H1 (cell line): ENCODE results near the gene FOLR1. TPM values are rescaled to one million over a fixed set of nuclear protein-coding genes. Genes with fewer than 3 reads are reported as not detected.

Source experiments
- CTCF ChIA-PET: fragments of 300-600 bp; sonication (Branson Sonifier 250); formaldehyde crosslinking; loops from one replicate; lab custom pipeline; 2021; ENCODE audit not compliant: partially characterized antibody; lab: Charles Lee
- POLR2A ChIA-PET: fragments of 300-600 bp; sonication (Branson Sonifier 250); formaldehyde crosslinking; loops from one replicate; lab custom pipeline; 2021; ENCODE audit warnings: inconsistent platforms; ENCODE audit not compliant: partially characterized antibody; lab: Charles Lee
- DNase-seq, 2 experiments: peaks; one replicate each; pipeline versions ENCODE4 v3.0.0 to v3.0.0-alpha.2; 2010 to 2022; ENCODE audit warnings: low spot score in 2 of 2, low read depth in 1 of 2, mixed read lengths in 1 of 2
- FAIRE-seq: peaks from 2 replicates; lab custom pipeline; 2011; peaks lifted over from hg19 to GRCh38; lab: Jason Lieb, UNC
- H2AFZ ChIP-seq: 2 replicates; pipeline ENCODE4 v1.8.1; 2012; ENCODE audit warnings: low read length, inconsistent platforms
- H2AK5ac ChIP-seq: 2 replicates; pipeline ENCODE4 v1.6.1; 2013; ENCODE audit warnings: low read depth, low read length
- H2BK120ac ChIP-seq: replicated peaks from 2 replicates; pipeline ENCODE3; 2013; ENCODE audit warnings: low read depth, low read length, inconsistent platforms
- H2BK12ac ChIP-seq: 2 replicates; pipeline ENCODE4 v1.6.1; 2013; ENCODE audit warnings: low read depth, low read length
- H2BK15ac ChIP-seq: 2 replicates; pipeline ENCODE4 v1.6.1; 2013; ENCODE audit warnings: low read length
- H2BK20ac ChIP-seq: 2 replicates; pipeline ENCODE4 v1.6.1; 2013; ENCODE audit warnings: low read length
- H2BK5ac ChIP-seq: 2 replicates; pipeline ENCODE4 v1.6.1; 2013; ENCODE audit warnings: low read depth, low read length
- H3K14ac ChIP-seq: 2 replicates; pipeline ENCODE4 v1.6.1; 2013; ENCODE audit warnings: inconsistent platforms; ENCODE audit not compliant: insufficient read length
- H3K18ac ChIP-seq: 2 replicates; pipeline ENCODE4 v1.6.1; 2013; ENCODE audit warnings: low read length; ENCODE audit errors: extremely low read depth
- H3K23ac ChIP-seq: 2 replicates; pipeline ENCODE4 v1.6.1; 2013; ENCODE audit warnings: inconsistent platforms; ENCODE audit not compliant: insufficient read length
- H3K23me2 ChIP-seq: 2 replicates; pipeline ENCODE4 v1.6.1; 2013; ENCODE audit warnings: low read depth, low read length
- H3K27ac ChIP-seq: 2 replicates; pipeline ENCODE4 v1.6.1; 2011; ENCODE audit warnings: low read depth, low read length, inconsistent platforms
- H3K27me3 ChIP-seq, 4 experiments: replicated peaks in 1 of 4; 1 replicate in 1 of 4; 2 replicates in 3 of 4; pipeline versions ENCODE4 v1.6.1 to v1.8.1; 2011 to 2013; ENCODE audit warnings: low read length in 3 of 4, mild to moderate bottlenecking in 3 of 4, inconsistent platforms in 2 of 4, mixed read lengths in 2 of 4, moderate library complexity in 1 of 4; ENCODE audit not compliant: control insufficient read depth in 3 of 4, insufficient read depth in 3 of 4; ENCODE audit errors: extremely low read depth in 1 of 4
- H3K36me3 ChIP-seq, 4 experiments: 2 replicates each; pipeline versions ENCODE4 v1.6.1 to v1.8.1; 2011 to 2013; ENCODE audit warnings: mild to moderate bottlenecking in 4 of 4, low read length in 3 of 4, moderate library complexity in 2 of 4, control low read depth in 1 of 4, inconsistent platforms in 1 of 4; ENCODE audit not compliant: insufficient read depth in 4 of 4, control insufficient read depth in 2 of 4
- H3K4ac ChIP-seq: replicated peaks from 2 replicates; pipeline ENCODE3; 2013; ENCODE audit warnings: low read length, low read depth, mixed read lengths, inconsistent platforms; ENCODE audit not compliant: insufficient read length
- H3K4me1 ChIP-seq, 4 experiments: replicated peaks in 1 of 4; 1 replicate in 1 of 4; 2 replicates in 3 of 4; pipeline versions ENCODE4 v1.6.1 to v1.8.1; 2011 to 2013; ENCODE audit warnings: low read length in 3 of 4, inconsistent platforms in 2 of 4, mixed read lengths in 1 of 4; ENCODE audit not compliant: insufficient read depth in 4 of 4, control insufficient read depth in 3 of 4
- H3K4me2 ChIP-seq, 2 experiments: 2 replicates each; pipeline versions ENCODE4 v1.6.1 to v1.8.1; 2011 to 2013; ENCODE audit warnings: low read depth in 2 of 2, low read length in 2 of 2, control low read depth in 1 of 2, inconsistent platforms in 1 of 2, mild to moderate bottlenecking in 1 of 2; ENCODE audit not compliant: insufficient read depth in 1 of 2
- H3K4me3 ChIP-seq, 4 experiments: fragments of 200-600, 300-600 bp in 1 of 4; sonication (generic), shearing (Covaris generic), sonication (Bioruptor Twin) in 1 of 4; 2 replicates each; pipeline versions ENCODE4 v1.5.1 to v1.8.1; 2011 to 2016; ENCODE audit warnings: low read length in 4 of 4, low read depth in 3 of 4, control low read depth in 2 of 4, inconsistent platforms in 2 of 4, mild to moderate bottlenecking in 2 of 4, mixed read lengths in 1 of 4, moderate library complexity in 1 of 4; ENCODE audit not compliant: insufficient read depth in 2 of 4; ENCODE audit errors: extremely low read depth in 1 of 4
- H3K56ac ChIP-seq: replicated peaks from 2 replicates; pipeline ENCODE3; 2013; ENCODE audit warnings: low read depth, mild to moderate bottlenecking, mixed read lengths, low read length, inconsistent platforms; ENCODE audit not compliant: insufficient read length
- H3K79me1 ChIP-seq: 2 replicates; pipeline ENCODE4 v1.6.1; 2013; ENCODE audit warnings: low read depth, low read length, control low read depth
- H3K79me2 ChIP-seq, 2 experiments: 2 replicates each; pipeline versions ENCODE4 v1.6.1 to v1.8.1; 2012 to 2013; ENCODE audit warnings: low read length in 2 of 2, mild to moderate bottlenecking in 2 of 2, inconsistent platforms in 1 of 2; ENCODE audit not compliant: insufficient read depth in 2 of 2, control insufficient read depth in 1 of 2
- H3K9ac ChIP-seq, 4 experiments: replicated peaks in 1 of 4; 1 replicate in 1 of 4; 2 replicates in 3 of 4; pipeline versions ENCODE4 v1.6.1 to v1.8.1; 2011 to 2013; ENCODE audit warnings: low read depth in 3 of 4, low read length in 3 of 4, control low read depth in 2 of 4, mild to moderate bottlenecking in 2 of 4, moderate library complexity in 2 of 4, inconsistent platforms in 1 of 4; ENCODE audit errors: extremely low read depth in 1 of 4
- H3K9me3 ChIP-seq, 2 experiments: 2 replicates each; pipeline versions ENCODE4 v1.6.1 to v1.8.1; 2012 to 2013; ENCODE audit warnings: mild to moderate bottlenecking in 2 of 2, moderate library complexity in 2 of 2, control low read depth in 1 of 2, inconsistent platforms in 1 of 2, low read depth in 1 of 2, low read length in 1 of 2, mixed read lengths in 1 of 2; ENCODE audit not compliant: insufficient read depth in 2 of 2
- H4K20me1 ChIP-seq, 2 experiments: replicated peaks in 1 of 2; 2 replicates each; pipeline versions ENCODE3 to v1.8.1; 2011 to 2013; ENCODE audit warnings: inconsistent platforms in 2 of 2, low read length in 2 of 2, mild to moderate bottlenecking in 1 of 2; ENCODE audit not compliant: insufficient read depth in 2 of 2, control insufficient read depth in 1 of 2
- H4K5ac ChIP-seq: 2 replicates; pipeline ENCODE4 v1.6.1; 2013; ENCODE audit warnings: low read length, low read depth, mixed read lengths, inconsistent platforms; ENCODE audit not compliant: insufficient read length
- H4K8ac ChIP-seq: 2 replicates; pipeline ENCODE4 v1.8.0; 2013; ENCODE audit warnings: mild to moderate bottlenecking, moderate library complexity, low read length, inconsistent platforms; ENCODE audit not compliant: insufficient read depth; ENCODE audit errors: extremely low read depth
- H4K91ac ChIP-seq: replicated peaks from 2 replicates; pipeline ENCODE3; 2013; ENCODE audit warnings: low read length, mixed read lengths, inconsistent platforms; ENCODE audit not compliant: insufficient read length
- CREB1 ChIP-seq: IDR thresholded peaks from 2 replicates; pipeline ENCODE4 v1.6.1; 2012; ENCODE audit warnings: inconsistent platforms
- HDAC2 ChIP-seq, 2 experiments: fragments of 300-600 bp in 1 of 2; sonication (generic) in 1 of 2; IDR thresholded peaks; 2 replicates each; pipeline ENCODE4 v1.6.1; 2011 to 2012; ENCODE audit warnings: low read depth in 2 of 2, low read length in 2 of 2, mild to moderate bottlenecking in 2 of 2, moderate library complexity in 2 of 2, borderline replicate concordance in 1 of 2, inconsistent platforms in 1 of 2
- KDM4A ChIP-seq: IDR thresholded peaks from one replicate; pipeline ENCODE4 v1.7.1; 2012; ENCODE audit warnings: low read depth, mild to moderate bottlenecking, moderate library complexity, low read length, inconsistent platforms; ENCODE audit not compliant: severe bottlenecking
- RAD21 ChIP-seq, 2 experiments: IDR thresholded peaks in 1 of 2; conservative IDR thresholded peaks in 1 of 2; 2 replicates each; pipeline ENCODE4 v1.6.1; 2011; ENCODE audit warnings: low read depth in 2 of 2, low read length in 2 of 2, improper control_type of control experiment in 1 of 2, inconsistent platforms in 1 of 2, mild to moderate bottlenecking in 1 of 2, moderate library complexity in 1 of 2
- SP2 ChIP-seq: IDR thresholded peaks from 2 replicates; pipeline ENCODE4 v1.6.1; 2012; ENCODE audit warnings: mild to moderate bottlenecking, low read length, inconsistent platforms
- WGBS, 2 experiments: shearing (Covaris generic) in 1 of 2; methylation state at CpG; one replicate each; pipeline versions ENCODE4 v1.1.6 to v1.1.7; 2013 to 2015; ENCODE audit warnings: low lambda C conversion rate in 2 of 2, mixed read lengths in 2 of 2, inconsistent platforms in 1 of 2, low coverage in 1 of 2, missing lambda C conversion rate in 1 of 2; ENCODE audit not compliant: insufficient replicate concordance in 2 of 2, insufficient coverage in 1 of 2, insufficient read length in 1 of 2; ENCODE audit errors: extremely low coverage in 1 of 2, missing lambda C conversion rate in 1 of 2; 5-methylcytosine and 5-hydroxymethylcytosine counted together
- polyA plus RNA-seq, 7 experiments: library from polyadenylated mRNA; depleted of rRNA in 3 of 7; stranded (reverse) in 5 of 7; unstranded in 2 of 7; fragments of >200 nt in 5 of 7; fragments of 200-250 nt in 2 of 7; gene quantifications; 1 replicate in 5 of 7; 2 replicates in 1 of 7; 4 replicates in 1 of 7; pipeline versions ENCODE4 v1.2.1 to v1.2.3, GENCODE V29; 2011 to 2013; ENCODE audit warnings: missing spikeins in 2 of 7, mixed read lengths in 2 of 7
- total RNA-seq: library from RNA; stranded (reverse); fragmentation: NEBNext Ultra II Directional; extraction: Animal tissue kit (Norgen Biotek cat#: 25700); gene quantifications from 2 replicates; pipeline ENCODE4 v1.2.1, GENCODE V29; 2021
- TF ChIP-seq, protein P1 (sequence below), 3 experiments: IDR thresholded peaks; 1 replicate in 2 of 3; 2 replicates in 1 of 3; pipeline versions ENCODE4 v1.5.1 to v1.6.1; 2011; ENCODE audit warnings: low read length in 3 of 3, mild to moderate bottlenecking in 3 of 3, inconsistent platforms in 2 of 3, low read depth in 1 of 3, moderate library complexity in 1 of 3; ENCODE audit not compliant: insufficient read depth in 1 of 3; ENCODE audit errors: control extremely low read depth in 1 of 3

The FOLR1 gene
- total and polyA plus RNA-seq, 2 of the 8 experiments (the other 6 are each of a cell fraction or from before 2014, with no cell fraction given), result 1.3 TPM; not detected in 1

- no peak for TF ChIP-seq KDM4A
- TF ChIP-seq, protein P1, sequence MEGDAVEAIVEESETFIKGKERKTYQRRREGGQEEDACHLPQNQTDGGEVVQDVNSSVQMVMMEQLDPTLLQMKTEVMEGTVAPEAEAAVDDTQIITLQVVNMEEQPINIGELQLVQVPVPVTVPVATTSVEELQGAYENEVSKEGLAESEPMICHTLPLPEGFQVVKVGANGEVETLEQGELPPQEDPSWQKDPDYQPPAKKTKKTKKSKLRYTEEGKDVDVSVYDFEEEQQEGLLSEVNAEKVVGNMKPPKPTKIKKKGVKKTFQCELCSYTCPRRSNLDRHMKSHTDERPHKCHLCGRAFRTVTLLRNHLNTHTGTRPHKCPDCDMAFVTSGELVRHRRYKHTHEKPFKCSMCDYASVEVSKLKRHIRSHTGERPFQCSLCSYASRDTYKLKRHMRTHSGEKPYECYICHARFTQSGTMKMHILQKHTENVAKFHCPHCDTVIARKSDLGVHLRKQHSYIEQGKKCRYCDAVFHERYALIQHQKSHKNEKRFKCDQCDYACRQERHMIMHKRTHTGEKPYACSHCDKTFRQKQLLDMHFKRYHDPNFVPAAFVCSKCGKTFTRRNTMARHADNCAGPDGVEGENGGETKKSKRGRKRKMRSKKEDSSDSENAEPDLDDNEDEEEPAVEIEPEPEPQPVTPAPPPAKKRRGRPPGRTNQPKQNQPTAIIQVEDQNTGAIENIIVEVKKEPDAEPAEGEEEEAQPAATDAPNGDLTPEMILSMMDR (IDR thresholded peaks at IDR 0.05; ENCODE audit: control extremely low read depth in 1 of 3, insufficient read depth in 1 of 3, low read depth in 1 of 3, low read length in 3 of 3), result peak in 1 of 3 experiments; percentile 24; a peak in 1 of 4 replicates
- no peak for TF ChIP-seq SP2
- 0 out of 4 replicates have a peak, but pooled peaks of 1 of the 2 experiments have one; percentile 2 for TF ChIP-seq RAD21 (IDR thresholded peaks at IDR 0.05 in 1 of 2, conservative IDR thresholded peaks at IDR 0.05 in 1 of 2; ENCODE audit: low read depth in 2 of 2, low read length in 2 of 2)
- TF ChIP-seq HDAC2 (IDR thresholded peaks at IDR 0.05; ENCODE audit: borderline replicate concordance in 1 of 2, low read depth in 2 of 2, low read length in 2 of 2), result no peak
- TF ChIP-seq CREB1, result no peak
- TF ChIP-seq, all 59 proteins: peak for 2
- Histone ChIP-seq H2AFZ (no peak overlapping the region), H2BK15ac (no peak overlapping the region), H3K14ac (no peak overlapping the region), H4K91ac (no peak overlapping the region), H4K5ac (no peak overlapping the region), H3K36me3 (peaks cover 18 to 51% (median 38%) of the 10 kb centered on the region in 4 experiments), H3K4me1 (peaks cover 0 to 5% (median 3%) of the 10 kb centered on the region in 4 experiments; a peak in 4 of 7 replicates), H3K79me1 (peaks cover 10% of the 10 kb centered on the region), H3K9ac (no peak overlapping the region), H2BK12ac (no peak overlapping the region), H3K56ac (no peak overlapping the region), H3K27me3 (no peaks in the 10 kb centered on the region), H4K8ac (peak overlapping the region; percentile 35; the same call in 1 of the 2 replicates), H2BK20ac (no peak overlapping the region), H2BK5ac (no peak overlapping the region), H3K27ac (no peak overlapping the region), H3K4ac (no peak overlapping the region), H3K23me2 (peaks cover 15% of the 10 kb centered on the region), H3K4me2 (no peak overlapping the region), H3K79me2 (peaks cover 0 to 11% of the 10 kb centered on the region in 2 experiments; a peak in 2 of 4 replicates), H4K20me1 (peaks cover 10 to 22% of the 10 kb centered on the region in 2 experiments), H2BK120ac (no peak overlapping the region), H3K23ac (no peak overlapping the region), H2AK5ac (no peak overlapping the region), H3K4me3 (no peak overlapping the region), H3K18ac (no peak overlapping the region), H3K9me3 (no peaks in the 10 kb centered on the region)
- WGBS, 2 experiments, result 91% methylated on average over 14 of the region's 16 CpGs; no CpG with 5 or more reads in 1 of the 2 experiments
- POLR2A ChIA-PET, result interaction anchor here (0.7 to 9.9 kb wide), 3 partner anchors 9 to 122 kb away, joined by 3 to 160 read pairs (median 3); no protein-coding TSS in a partner anchor
- CTCF ChIA-PET, result interaction anchor here (0.6 to 8.3 kb wide), 11 partner anchors 8 to 417 kb away, joined by 3 to 72 read pairs (median 4); no protein-coding TSS in a partner anchor
- no peak for FAIRE-seq
- no peak for DNase-seq
These were observed 36.4 kb downstream of the FOLR1 start for GRCh38 chr11:72228229-72228843.
